HG03520 (cell line): ENCODE results near the gene NAPB.

Experiments used
- ATAC-seq: cut with Tn5 transposase; IDR thresholded peaks from one replicate; pipeline ENCODE4 v1.9.1; 2021; ENCODE audit warnings: mild to moderate bottlenecking, moderate library complexity; ENCODE audit not compliant: unreplicated experiment

The NAPB gene

DNA sequence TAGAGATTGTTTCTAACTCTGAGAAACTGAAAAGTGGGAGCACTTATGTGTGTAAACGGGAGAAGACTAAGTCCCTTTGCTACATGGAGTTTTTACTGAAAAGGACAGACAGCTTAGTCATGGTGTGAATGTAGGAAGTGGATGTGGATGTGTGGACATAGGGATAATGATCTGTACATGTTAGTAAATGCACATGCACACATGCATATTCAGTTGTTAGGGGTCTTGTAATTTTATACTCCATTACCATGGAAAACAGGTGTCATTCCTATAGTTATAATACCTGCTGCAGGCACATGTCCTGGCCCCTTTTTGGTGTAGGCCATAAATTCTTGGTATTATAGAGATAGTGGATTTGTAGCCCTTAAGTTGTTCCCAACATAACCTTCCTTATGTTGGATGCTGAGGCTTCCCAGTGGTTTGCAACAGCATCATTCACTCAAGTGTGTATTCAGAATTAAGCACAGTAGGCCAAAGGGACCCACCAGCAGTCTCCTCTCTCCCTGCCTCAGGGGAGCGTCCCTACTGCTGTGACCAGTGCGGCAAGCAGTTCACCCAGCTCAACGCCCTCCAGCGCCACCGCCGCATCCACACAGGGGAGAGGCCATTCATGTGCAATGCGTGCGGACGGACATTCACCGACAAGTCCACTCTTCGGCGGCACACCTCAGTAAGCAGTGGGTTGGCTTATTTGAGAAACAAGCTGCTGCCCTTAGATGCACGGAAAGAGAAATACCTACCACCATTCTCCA, 52.0 kb downstream of the NAPB start:
- no peak for ATAC-seq

DNA sequence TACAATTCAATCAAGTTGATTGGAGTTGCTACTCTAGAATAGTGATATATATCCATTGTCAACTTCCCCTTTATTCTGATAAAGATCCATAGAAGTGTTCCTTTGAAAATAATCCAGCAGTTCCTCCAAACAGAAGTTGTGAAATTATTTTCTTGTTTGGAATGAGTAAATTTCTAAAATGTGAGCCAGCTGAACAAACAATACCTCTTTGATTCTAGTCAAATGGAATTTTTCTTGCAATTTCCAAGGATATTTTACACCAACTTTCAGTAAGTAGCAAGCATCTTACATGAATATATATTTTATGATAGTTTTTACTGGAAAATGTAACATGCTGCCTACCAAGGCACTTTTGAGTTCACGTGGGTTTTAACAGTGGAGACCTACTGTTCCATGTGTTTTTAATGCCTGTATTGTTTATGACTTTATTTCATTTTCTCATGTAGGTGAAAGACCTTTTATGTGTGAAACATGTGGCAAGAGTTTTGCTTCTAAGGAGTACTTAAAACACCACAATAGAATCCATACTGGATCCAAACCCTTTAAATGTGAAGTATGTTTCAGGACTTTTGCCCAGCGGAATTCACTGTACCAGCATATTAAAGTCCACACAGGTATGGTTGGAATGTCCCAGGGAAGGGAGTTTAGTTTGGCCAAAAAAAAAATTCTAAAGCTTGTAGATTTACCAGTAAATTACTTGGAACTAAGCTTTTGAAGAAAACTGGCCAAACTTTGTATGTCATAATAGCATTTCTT, 52.8 kb downstream of the NAPB start:
- no peak for ATAC-seq

DNA sequence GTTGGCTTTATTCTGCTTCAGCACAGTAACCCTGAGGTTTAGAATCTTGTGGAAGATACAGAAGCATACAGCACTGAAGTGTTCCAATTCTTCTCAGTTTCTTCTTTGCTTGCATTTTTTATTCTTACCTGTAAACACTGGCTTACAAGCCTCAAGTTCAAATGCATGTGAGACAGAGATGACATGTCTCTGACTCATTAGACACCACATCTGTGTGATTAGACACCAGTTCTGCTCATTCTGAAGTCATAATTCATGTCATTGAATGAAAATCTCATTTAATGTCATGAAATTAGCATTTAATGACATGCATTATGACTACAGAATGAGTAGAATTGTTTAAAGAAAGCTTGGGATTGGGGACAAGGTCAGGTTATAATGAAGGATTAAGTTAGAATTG, 53.5 kb downstream of the NAPB start:
- ATAC-seq = no peak

DNA sequence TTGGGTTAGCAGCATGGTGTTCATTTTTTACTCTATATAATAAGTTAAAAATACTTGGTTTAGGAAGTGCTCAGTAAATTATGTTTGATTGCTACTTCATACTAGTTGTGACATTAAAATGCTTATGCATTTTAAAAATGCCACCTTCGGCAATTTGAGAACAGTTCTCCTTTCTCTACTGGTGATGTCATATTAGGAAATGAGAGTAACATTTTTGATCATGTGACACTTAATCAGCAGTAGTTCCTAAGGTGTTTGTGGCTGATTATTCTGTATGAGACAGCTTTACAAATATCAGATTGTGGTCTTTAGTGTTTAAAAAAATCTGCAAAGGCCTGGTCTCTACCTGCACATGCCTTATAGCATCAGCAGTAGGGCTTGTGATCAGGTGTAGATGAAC, 54.9 kb downstream of the NAPB start:
- no peak for ATAC-seq

DNA sequence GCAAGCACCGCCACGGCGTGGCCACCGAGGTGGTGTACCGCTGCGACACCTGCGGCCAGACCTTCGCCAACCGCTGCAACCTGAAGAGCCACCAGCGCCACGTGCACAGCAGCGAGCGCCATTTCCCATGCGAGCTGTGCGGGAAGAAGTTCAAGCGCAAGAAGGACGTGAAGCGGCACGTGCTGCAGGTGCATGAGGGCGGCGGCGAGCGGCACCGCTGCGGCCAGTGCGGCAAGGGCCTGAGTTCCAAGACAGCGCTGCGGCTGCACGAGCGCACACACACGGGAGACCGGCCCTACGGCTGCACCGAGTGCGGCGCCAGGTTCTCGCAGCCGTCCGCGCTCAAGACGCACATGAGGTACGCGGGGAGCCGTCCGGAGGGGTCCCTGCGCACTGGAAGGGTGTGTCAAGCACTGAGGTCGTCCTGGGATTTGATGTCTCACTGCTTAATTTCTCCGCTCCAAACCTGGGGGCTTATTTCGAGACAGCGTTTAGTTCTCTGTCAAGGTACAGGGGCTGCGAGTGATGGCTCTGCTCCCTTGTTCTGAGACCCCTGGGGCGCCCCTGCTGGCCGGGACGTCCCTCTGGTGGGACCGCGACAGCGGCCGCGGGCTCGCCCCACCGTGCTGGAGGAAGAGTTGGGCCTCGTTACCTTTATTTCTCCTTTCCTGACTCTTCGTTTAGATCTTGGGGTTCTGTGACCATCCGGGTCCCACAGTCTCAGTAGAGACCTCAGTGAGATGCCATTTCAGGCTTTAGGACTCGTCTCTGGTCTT, 55.7 kb downstream of the NAPB start:
- ATAC-seq = no peak

DNA sequence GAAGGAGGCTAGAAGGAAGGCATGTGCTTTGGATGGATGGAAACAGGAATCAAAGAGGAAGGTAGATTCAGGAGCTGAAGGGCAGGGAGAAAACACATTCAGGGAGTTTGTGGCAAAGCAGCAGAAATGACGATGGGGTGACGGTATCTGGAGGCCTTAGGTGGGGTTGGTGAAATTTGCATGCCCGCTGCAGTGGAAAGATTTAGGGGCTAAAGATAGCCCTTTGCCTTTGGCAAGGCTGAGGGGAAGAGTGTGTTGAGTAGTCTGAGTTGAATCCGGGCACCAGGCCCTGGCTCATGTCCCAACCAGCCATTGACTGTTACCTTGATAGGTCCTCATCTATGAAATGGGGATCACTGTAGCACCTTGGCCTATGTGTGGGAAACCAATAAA, 58.0 kb downstream of the NAPB start:
- ATAC-seq = no peak

DNA sequence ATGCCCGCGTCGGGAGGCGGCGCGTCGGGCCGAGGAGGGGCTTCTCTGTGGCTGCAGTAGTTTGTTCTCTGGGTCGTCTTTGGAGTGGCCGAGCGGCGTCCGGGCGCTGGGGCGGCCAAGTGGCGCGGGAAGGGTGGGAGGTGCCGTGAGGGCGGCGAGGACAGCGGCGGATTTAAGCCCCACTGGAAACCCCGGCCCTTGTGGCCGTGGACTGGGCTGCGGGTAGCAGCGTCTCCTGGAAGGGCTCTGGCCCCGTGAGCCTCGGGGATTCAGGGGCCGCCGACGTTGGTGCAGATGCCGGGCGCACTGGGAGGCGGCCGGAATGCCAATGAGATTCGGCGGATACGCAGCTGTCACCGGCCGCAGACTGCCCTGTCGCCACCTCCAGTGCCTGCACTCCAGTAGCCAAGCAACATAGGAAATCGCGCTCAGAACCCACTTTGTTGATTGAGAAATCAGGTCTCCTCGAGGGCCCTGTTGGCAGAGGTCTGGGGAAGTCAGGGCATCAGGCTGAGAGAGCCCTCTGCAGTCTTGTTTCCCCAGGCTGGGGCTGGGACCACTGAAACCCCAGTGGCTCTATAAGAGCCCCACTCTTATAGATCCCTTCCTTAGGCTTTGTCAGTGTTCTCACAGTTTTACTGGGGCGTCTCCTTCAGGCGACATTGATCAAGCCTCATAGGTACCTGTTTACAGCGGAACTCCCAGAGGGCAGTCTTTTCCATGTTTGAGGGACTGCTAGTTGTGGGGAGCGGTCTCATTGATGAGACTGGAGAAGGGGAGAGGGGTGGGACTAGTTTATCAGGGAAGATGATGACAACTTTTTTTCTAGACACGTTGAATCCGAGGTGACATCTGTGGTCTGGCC, 58.7 kb downstream of the NAPB start:
- ATAC-seq = peak; percentile 11

DNA sequence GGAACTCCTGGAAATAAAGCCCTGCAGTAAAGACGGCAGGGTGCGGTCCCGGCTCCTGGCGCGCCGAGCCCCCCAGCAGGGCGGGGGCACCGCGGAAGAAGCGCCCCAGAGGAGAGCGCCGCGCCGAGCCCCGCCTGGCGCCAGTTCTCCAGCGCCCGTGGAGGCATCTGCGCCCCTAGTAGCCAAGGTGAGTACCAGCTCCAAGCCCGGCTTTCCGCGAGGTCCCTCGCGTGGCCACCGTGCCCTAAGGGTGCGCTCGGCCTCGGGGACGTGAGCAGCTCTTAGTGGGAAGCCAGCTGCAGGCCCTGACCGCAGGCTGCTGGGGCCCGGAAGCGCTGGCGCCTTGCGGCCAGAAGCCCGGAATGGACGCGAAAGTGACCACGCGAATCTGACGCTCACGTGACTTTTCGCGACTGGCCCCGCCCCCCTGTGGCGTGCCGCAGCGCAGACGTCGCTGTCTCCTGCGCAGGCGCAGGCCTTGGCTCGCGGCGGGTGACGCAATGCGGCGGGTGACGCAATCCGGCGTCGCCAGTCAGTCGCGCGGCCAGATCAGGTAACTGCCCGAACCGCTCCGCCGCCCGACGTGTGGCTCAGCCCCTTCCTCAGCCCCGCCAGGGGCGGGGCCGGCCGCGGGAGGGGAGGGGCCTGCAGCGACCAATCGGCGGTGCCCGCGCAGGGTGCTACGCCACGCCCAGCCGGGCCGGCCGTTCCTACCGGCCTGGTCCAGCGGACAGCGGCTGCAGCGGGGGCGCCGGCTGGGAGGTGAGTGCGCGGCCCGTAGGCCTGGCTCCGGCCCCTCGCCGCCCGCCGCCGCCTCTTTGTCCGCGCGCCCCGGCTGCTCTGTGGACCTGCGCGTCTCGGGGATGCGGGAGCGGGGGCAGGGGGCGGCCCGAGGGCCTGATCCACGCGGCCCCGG, 59.6 kb downstream of the NAPB start, which contains the start of gene GZF1:
GZF1 (plus strand) TSS at position 707 of the 916 bp plus-strand sequence. CDS start 2,202 bp downstream, outside the sequence.
- peak; percentile 64 for ATAC-seq

DNA sequence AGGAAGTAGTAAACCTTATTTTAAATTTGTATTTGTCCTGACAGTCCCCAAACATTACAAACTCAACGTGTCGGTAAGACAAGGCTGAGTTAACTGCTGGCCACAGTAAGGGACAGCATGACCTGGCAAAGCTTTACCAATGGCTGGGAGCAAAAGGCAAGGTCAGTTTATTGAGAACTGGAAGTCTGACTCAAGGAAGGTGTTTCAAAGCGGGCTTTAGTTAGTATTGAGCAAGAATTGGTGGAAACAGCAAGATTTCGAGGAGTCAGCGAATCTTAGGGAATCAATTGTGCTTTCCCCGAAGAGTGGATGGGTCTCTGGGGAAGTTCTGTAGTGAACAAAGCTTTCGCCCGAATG, 60.2 kb downstream of the NAPB start:
- ATAC-seq = no peak

DNA sequence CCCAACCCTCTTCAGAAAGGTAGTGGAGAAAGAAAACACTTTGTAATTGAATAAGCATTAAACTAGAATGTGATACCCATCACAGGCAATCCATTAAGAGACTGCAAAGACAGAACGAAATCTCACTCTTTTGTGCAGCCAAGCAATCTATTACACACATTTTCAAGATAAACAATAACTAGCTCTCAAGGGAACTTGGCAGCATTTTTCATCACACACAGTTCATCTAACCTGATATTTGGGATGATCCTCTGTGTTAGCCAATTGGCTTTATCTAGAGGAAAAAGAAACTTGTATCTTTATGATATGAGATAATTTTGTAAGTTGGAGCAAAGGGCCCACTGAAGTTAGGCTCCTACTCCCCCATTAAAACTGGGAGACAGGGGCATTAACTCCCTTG, 60.8 kb downstream of the NAPB start:
- ATAC-seq = no peak

DNA sequence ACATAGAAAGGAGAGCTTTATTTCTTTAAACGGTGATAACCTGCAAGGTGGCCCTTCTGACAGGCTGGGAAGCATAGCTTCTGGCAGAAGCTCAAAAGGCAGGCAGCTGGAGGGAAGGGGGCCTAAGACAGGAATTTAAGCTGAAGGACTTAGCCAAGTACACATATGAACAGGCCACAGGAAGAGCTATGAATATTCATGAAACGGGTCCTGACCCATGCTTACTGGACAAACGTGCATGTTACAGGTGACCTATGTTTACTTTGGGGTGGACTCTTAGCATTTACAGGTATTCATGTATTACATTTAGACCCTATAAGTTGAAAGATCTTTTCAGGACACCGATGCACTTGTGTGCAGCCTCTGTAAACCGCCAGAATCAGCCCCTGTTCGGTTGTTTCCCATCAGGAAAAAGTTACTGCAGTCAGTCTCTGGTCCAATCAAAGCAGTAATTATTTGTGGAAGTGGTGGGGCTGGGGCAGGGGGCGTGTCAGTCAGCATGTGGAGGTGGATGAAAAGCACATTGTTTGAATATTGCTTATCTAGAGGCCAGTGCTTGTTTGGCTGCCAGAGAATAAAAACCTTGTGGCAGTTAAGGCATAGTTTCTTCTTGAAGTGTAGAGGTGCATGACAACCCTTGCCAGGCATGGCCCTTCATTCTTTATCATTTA, 62.2 kb downstream of the NAPB start:
- ATAC-seq = no peak

DNA sequence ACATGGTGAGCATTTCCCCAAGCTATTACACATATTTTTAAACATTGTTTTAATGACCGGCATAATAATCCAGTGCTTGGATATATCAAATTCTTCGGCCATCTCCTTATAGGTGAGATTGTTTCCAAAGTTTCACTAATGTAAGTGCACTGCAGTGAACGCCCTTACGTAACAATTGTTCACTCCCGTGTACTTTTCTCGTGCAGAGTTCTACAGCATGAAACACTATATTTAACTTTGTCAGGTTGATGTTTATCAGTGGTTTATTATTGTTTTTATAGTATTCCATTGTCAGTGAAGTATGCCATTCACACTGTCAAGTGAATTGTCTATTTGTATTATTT, 62.8 kb downstream of the NAPB start:
- ATAC-seq = no peak

DNA sequence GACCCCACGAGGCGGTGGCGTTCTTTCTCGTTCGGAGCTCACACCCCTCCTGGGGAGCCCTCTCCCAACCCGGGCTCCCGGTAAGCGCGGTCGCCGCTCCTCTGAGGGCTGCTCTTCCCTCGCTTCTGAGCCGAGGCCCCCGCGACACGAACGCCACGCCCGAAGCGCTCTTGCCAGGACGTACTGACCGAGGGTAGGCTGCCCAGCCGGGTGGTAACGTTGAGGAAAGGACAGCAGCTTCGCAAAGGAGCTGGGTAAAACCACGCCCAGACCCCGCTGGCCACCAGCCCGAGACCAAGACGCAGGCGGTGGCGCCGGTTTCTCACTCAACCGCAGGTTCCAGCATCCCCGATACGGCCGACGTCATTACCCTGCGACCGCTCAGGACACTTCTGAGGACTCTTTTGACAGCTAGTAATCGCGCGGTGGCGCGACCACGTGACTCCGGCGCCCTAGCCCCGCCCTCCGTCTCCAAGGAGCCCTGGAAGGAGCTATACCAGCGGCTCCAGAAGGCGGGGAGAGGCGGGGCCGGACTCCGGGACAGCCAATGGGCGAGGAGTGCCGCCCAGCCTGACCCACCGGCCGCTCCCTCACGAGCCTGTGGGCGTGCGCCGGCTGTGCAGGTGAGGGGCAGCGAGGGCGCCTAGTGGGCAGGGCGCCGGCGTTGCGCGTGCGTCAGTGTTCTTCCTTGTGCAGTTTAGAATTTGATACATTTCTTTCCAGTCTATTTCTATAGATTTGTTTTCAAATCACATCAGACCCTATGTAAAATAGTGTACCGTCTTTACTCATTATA, 63.3 kb downstream of the NAPB start:
- ATAC-seq = peak; percentile 61

DNA sequence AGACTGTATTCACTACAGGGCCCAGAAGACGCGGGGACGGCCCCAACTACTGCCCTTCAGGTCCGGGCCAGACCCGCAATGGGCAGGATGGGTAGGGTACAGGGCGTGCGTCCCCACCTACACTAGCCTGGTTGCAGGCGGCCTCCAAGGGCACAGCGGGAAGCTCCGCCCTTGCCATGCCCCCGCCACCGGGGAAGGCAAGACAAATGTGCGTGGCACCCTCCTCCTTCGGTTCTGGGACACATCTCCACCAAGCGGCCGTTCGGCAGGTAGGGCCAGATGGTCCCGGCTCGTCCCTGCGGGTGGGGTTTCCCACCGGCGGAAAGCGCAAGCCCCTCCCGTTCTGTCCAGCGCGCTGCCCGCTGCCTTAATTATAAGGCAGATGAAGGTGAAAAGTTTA, 65.1 kb downstream of the NAPB start:
- ATAC-seq = no peak

DNA sequence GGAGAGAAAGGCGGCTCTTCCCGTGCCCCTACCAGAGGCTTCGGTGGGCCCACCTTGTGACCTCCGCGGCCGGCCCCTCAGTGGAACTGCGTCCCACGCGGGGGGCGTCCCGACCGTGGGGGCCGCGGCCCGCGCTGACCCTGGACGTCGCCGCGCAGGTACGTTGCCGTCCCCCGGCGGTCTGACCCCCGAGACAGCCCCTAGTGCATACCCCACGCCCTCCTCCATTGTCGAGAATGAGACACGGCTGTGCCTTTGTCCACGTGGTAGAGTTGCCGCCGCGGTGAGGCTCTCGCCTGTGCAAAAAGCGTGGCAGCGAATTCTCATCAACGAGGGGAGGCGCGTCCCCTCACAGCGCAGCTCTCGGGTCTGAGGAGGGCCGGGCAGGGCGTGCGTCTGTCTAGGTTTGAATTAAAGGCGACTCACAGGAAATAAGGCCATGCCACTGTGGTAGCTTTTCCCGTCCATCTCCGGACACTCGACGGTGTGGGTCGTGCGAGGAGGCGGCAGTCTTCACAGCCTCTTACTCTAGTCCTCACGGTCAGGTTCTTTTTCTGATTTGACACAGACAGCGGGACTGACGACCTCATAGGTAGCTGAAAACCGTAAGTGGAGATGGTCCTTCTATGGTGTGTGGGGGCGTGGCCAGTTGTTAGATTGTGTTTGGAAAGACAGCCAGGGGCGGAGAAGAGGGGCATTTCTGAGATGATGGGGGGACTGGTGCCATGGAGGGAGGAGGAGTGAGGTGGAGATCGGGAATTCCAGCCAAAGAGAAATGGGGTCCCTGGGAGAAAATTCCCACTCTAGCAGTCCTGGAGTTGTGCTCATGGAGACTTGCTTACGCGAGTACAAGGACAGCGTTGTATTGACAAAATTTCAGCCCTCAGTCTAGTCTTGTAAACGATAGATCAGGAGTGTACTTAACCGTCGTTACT, 70.1 kb downstream of the NAPB start:
- ATAC-seq = peak; percentile 27

DNA sequence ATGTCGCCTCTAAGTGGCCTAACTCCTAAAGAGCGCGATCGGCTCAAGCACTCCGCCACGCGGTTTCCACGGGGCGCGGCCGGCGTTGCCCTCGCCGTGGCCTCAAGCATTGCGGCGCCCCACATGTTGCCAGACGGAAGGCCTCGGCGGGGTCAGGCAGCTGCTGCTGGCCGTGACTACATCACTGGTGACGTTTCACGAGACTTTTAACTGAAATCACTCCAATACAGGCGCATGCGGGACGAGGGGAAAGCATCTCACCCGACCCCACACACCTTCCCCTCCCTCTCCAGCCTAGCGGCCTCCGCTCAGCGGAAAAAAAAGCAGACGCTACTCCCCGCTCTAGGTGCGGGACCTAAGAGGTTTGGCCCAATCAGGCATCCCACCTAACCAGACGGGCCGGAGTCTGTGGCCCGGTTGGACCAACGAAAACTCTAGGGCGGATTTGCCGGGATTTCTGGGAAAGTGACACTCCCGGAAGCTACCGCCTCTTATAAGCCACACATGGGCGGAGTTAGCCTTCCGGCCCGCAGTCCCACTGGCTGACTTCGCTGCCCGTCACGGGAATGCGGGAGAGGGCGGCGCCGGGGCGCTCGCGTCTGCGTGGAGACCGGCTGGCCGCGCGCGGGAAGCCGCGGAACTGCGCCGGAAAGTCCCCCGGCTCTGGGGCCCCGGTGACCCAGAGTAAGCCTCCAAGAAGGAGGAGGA, 70.9 kb downstream of the NAPB start, which contains the start of gene NXT1:
NXT1 (plus strand) TSS at position 596 of the 708 bp plus-strand sequence. CDS start 3,251 bp downstream, outside the sequence.
- peak; percentile 82 for ATAC-seq
